K562 (cell line): ENCODE data around the gene TAS2R41. TPM values are rescaled to one million over a fixed set of nuclear protein-coding genes. Genes with fewer than 3 reads are reported as not detected.

Experiments used
- ATAC-seq: fragments of 200-7000 bp; cut with Tn5 transposase; 3 replicates; pipeline ENCODE4 v1.9.1; 2020; ENCODE audit warnings: moderate library complexity
- BruUV-seq: library from RNA; stranded (reverse); fragments of 400-500 nt; replicated peaks from 2 replicates; lab custom pipeline; 2021; lab: Mats Ljungman, UMichigan
- CTCF ChIA-PET: fragments of 300-600 bp; formaldehyde crosslinking; extraction: SDS; loops from one replicate; lab custom pipeline; 2021; ENCODE audit warnings: low intra/inter-chr PET ratio; lab: Yijun Ruan, JAX
- POLR2A ChIA-PET: fragments of 300-600, 350-650 bp; sonication (Branson Sonifier 250); formaldehyde crosslinking; extraction: SDS; loops from one replicate; lab custom pipeline; 2021; ENCODE audit warnings: antibody characterized with exemption, inconsistent platforms; lab: Yijun Ruan, JAX
- DNase-seq, 4 experiments: peaks; one replicate each; pipeline versions ENCODE4 v3.0.0 to v3.0.0-alpha.2; 2011 to 2018; ENCODE audit warnings: low spot score in 3 of 4, mixed read lengths in 3 of 4; ENCODE audit errors: extremely low read depth in 1 of 4
- FAIRE-seq: peaks from 2 replicates; lab custom pipeline; 2011; peaks lifted over from hg19 to GRCh38; lab: Jason Lieb, UNC
- H2AFZ ChIP-seq: 2 replicates; pipeline ENCODE4 v1.6.0; 2011; ENCODE audit warnings: low read depth, low read length, control low read depth, inconsistent platforms
- H3K27ac ChIP-seq: fragments of 200-600 bp; 3 replicates; pipeline ENCODE4 v1.8.0; 2011; ENCODE audit warnings: low read depth, mild to moderate bottlenecking, control low read depth, inconsistent platforms, low read length, moderate library complexity, mixed read lengths; ENCODE audit errors: extremely low read depth
- H3K27me3 ChIP-seq, 2 experiments: fragments of 300-600 bp in 1 of 2; 2 replicates in 1 of 2; 3 replicates in 1 of 2; pipeline versions ENCODE4 v1.6.0 to v1.8.0; 2011; ENCODE audit warnings: inconsistent platforms in 2 of 2, low read length in 2 of 2, mild to moderate bottlenecking in 1 of 2, mixed read lengths in 1 of 2, moderate library complexity in 1 of 2; ENCODE audit not compliant: control insufficient read depth in 2 of 2, insufficient read depth in 2 of 2
- H3K36me3 ChIP-seq: fragments of 300-600 bp; 3 replicates; pipeline ENCODE4 v1.8.0; 2011; ENCODE audit warnings: mild to moderate bottlenecking, low read length, inconsistent platforms; ENCODE audit not compliant: control insufficient read depth, insufficient read depth
- H3K4me1 ChIP-seq, 2 experiments: fragments of 200-600 bp in 1 of 2; replicated peaks in 1 of 2; 2 replicates in 1 of 2; 3 replicates in 1 of 2; pipeline versions ENCODE4 v1.5.1 to v1.8.0; 2011; ENCODE audit warnings: inconsistent platforms in 2 of 2, low read length in 2 of 2, mild to moderate bottlenecking in 1 of 2, mixed read lengths in 1 of 2, moderate library complexity in 1 of 2; ENCODE audit not compliant: control insufficient read depth in 2 of 2, insufficient read depth in 2 of 2
- H3K4me2 ChIP-seq: 2 replicates; pipeline ENCODE4 v1.6.1; 2011; ENCODE audit warnings: low read length, control low read depth, inconsistent platforms, mixed read lengths; ENCODE audit not compliant: insufficient read depth
- H3K4me3 ChIP-seq: fragments of 200-600 bp; sonication (generic), shearing (Covaris generic); 2 replicates; pipeline ENCODE4 v1.5.1; 2016; ENCODE audit warnings: control low read depth, inconsistent platforms
- H3K79me2 ChIP-seq: fragments of 200-600 bp; 3 replicates; pipeline ENCODE4 v1.8.0; 2011; ENCODE audit warnings: low read length, inconsistent platforms; ENCODE audit not compliant: control insufficient read depth, insufficient read depth
- H3K9ac ChIP-seq, 2 experiments: 2 replicates each; pipeline versions ENCODE4 v1.6.0 to v1.6.1; 2011; ENCODE audit warnings: low read depth in 2 of 2, low read length in 2 of 2, control low read depth in 1 of 2, inconsistent platforms in 1 of 2, mild to moderate bottlenecking in 1 of 2, mixed read lengths in 1 of 2; ENCODE audit not compliant: insufficient read depth in 1 of 2
- H3K9me1 ChIP-seq: one replicate; pipeline ENCODE4 v1.6.0; 2011; ENCODE audit warnings: inconsistent platforms, mild to moderate bottlenecking, low read length, moderate library complexity; ENCODE audit not compliant: control insufficient read depth, insufficient read depth
- H3K9me3 ChIP-seq: replicated peaks from 2 replicates; pipeline ENCODE4 v1.5.1; 2011; ENCODE audit warnings: low read depth, low read length, inconsistent platforms; ENCODE audit not compliant: control insufficient read depth, insufficient read depth
- H4K20me1 ChIP-seq: replicated peaks from 2 replicates; pipeline ENCODE4 v1.6.1; 2011; ENCODE audit warnings: low read length, inconsistent platforms, mixed read lengths; ENCODE audit not compliant: control insufficient read depth, insufficient read depth
- BCOR ChIP-seq: fragments of 450-650 bp; IDR thresholded peaks from 2 replicates; pipeline ENCODE4 v1.6.1; 2016
- BHLHE40 ChIP-seq: IDR thresholded peaks from 2 replicates; pipeline ENCODE4 v1.6.1; 2011; ENCODE audit warnings: low read length, improper control_type of control experiment
- CAMTA2 ChIP-seq: fragments of 250-450 bp; sonication (Bioruptor Pico); conservative IDR thresholded peaks from 2 replicates; pipeline ENCODE4 v1.5.1; 2022
- CBX1 ChIP-seq: sonication (generic); IDR thresholded peaks from 2 replicates; pipeline ENCODE4 v1.6.1; 2016; ENCODE audit warnings: antibody characterized with exemption, low read depth, mild to moderate bottlenecking
- HCFC1 ChIP-seq: IDR thresholded peaks from 2 replicates; pipeline ENCODE4 v1.6.1; 2012; ENCODE audit warnings: low read depth, low read length, improper control_type of control experiment
- KAT8 ChIP-seq: fragments of 450-650 bp; IDR thresholded peaks from 2 replicates; pipeline ENCODE4 v1.6.1; 2016; ENCODE audit warnings: low read depth, mild to moderate bottlenecking
- MAFG ChIP-seq: fragments of 450-650 bp; conservative IDR thresholded peaks from 2 replicates; pipeline ENCODE4 v1.6.1; 2016; ENCODE audit warnings: missing genetic modification characterization, missing compliant biosample characterization
- MCM2 ChIP-seq: fragments of 450-650 bp; IDR thresholded peaks from 2 replicates; pipeline ENCODE4 v1.6.1; 2017; ENCODE audit warnings: low read depth, mild to moderate bottlenecking
- PCBP1 ChIP-seq: fragments of 200-400 bp; formaldehyde crosslinking; IDR thresholded peaks from 2 replicates; pipeline ENCODE4 v1.6.1; 2018; ENCODE audit warnings: mild to moderate bottlenecking, low read depth, low read length; ENCODE audit not compliant: poor library complexity, severe bottlenecking
- PRMT5 ChIP-seq: sonication (generic); formaldehyde crosslinking; IDR thresholded peaks from 2 replicates; pipeline ENCODE4 v1.5.0; 2020; ENCODE audit warnings: missing genetic modification reagents
- RREB1 ChIP-seq: fragments of 250-450 bp; sonication (Bioruptor Pico); IDR thresholded peaks from 2 replicates; pipeline ENCODE4 v1.4.0; 2020
- SPI1 ChIP-seq: IDR thresholded peaks from 2 replicates; pipeline ENCODE4 v1.6.1; 2011; ENCODE audit warnings: low read depth, low read length, control low read depth, borderline replicate concordance
- TAL1 ChIP-seq: fragments of 450-650 bp; IDR thresholded peaks from 2 replicates; pipeline ENCODE4 v1.6.1; 2016; ENCODE audit warnings: mild to moderate bottlenecking
- ZNF165 ChIP-seq: fragments of 250-450 bp; sonication (Bioruptor Pico); IDR thresholded peaks from 2 replicates; pipeline ENCODE4 v1.4.0; 2020; ENCODE audit warnings: borderline replicate concordance
- WGBS: fragments of 100-300 bp; shearing (Covaris generic); methylation state at CpG from one replicate; pipeline ENCODE4 v1.1.6; 2016; ENCODE audit warnings: low coverage, mixed read lengths; ENCODE audit not compliant: insufficient coverage; ENCODE audit errors: missing lambda C conversion rate; 5-methylcytosine and 5-hydroxymethylcytosine counted together
- in situ Hi-C: fragments of 300-500 bp; cut with MboI; formaldehyde crosslinking; loops from 4 replicates; pipeline ENCODE4 v1.15.0; 2018; ENCODE audit warnings: inconsistent platforms, mixed read lengths
- intact Hi-C: fragments of 100-400 bp; cut with micrococcal nuclease; formaldehyde crosslinking; loops from 2 replicates; pipeline ENCODE4 v1.14.2; 2022
- polyA plus RNA-seq, 8 experiments: library from polyadenylated mRNA; depleted of rRNA in 4 of 8; stranded (reverse) in 5 of 8; unstranded in 3 of 8; fragments of >200 nt; fragmentation: Nextera tagmentation in 2 of 8; fragmentation: Illumina TruSeq in 1 of 8; extraction: Ambion mirVana in 2 of 8; extraction: Trizol in 1 of 8; gene quantifications; 2 replicates each; pipeline versions ENCODE4 v1.2.1 to v1.2.3, GENCODE V29; 2011 to 2014; ENCODE audit warnings: inconsistent platforms in 1 of 8, missing spikeins in 1 of 8
- total RNA-seq, 7 experiments: library from RNA; depleted of rRNA in 6 of 7; stranded (reverse); fragments of >200 nt in 6 of 7; fragmentation: Illumina TruSeq in 2 of 7; extraction: Trizol in 2 of 7; gene quantifications; 2 replicates each; pipeline versions ENCODE4 v1.2.1 to v1.2.3, GENCODE V29; 2011 to 2021; ENCODE audit warnings: low replicate concordance in 1 of 7
- TF ChIP-seq, protein P1 (sequence below): sonication (generic); formaldehyde crosslinking; IDR thresholded peaks from 2 replicates; pipeline ENCODE4 v1.8.0; 2022; ENCODE audit warnings: mild to moderate bottlenecking, missing genetic modification reagents
- TF ChIP-seq, protein P2 (sequence below): sonication (generic); formaldehyde crosslinking; IDR thresholded peaks from 2 replicates; pipeline ENCODE4 v1.8.1; 2022; ENCODE audit warnings: missing genetic modification reagents

TAS2R41 gene
- total and polyA plus RNA-seq, 9 of the 15 experiments (the other 6 are each of a cell fraction or from before 2014, with no cell fraction given): not detected

- TF ChIP-seq, protein P1, sequence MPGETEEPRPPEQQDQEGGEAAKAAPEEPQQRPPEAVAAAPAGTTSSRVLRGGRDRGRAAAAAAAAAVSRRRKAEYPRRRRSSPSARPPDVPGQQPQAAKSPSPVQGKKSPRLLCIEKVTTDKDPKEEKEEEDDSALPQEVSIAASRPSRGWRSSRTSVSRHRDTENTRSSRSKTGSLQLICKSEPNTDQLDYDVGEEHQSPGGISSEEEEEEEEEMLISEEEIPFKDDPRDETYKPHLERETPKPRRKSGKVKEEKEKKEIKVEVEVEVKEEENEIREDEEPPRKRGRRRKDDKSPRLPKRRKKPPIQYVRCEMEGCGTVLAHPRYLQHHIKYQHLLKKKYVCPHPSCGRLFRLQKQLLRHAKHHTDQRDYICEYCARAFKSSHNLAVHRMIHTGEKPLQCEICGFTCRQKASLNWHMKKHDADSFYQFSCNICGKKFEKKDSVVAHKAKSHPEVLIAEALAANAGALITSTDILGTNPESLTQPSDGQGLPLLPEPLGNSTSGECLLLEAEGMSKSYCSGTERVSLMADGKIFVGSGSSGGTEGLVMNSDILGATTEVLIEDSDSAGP (CRISPR knock-in tag): no peak
- TF ChIP-seq PRMT5 (no peak), HCFC1 (no peak), ZNF165 (CRISPR knock-in tag) (no peak)
- TF ChIP-seq, protein P2, sequence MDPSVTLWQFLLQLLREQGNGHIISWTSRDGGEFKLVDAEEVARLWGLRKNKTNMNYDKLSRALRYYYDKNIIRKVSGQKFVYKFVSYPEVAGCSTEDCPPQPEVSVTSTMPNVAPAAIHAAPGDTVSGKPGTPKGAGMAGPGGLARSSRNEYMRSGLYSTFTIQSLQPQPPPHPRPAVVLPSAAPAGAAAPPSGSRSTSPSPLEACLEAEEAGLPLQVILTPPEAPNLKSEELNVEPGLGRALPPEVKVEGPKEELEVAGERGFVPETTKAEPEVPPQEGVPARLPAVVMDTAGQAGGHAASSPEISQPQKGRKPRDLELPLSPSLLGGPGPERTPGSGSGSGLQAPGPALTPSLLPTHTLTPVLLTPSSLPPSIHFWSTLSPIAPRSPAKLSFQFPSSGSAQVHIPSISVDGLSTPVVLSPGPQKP (CRISPR knock-in tag): no peak
Observed at GRCh38 chr7:143463957-143464356, 13.7 kb upstream of the TAS2R41 start (continued).

DNA sequence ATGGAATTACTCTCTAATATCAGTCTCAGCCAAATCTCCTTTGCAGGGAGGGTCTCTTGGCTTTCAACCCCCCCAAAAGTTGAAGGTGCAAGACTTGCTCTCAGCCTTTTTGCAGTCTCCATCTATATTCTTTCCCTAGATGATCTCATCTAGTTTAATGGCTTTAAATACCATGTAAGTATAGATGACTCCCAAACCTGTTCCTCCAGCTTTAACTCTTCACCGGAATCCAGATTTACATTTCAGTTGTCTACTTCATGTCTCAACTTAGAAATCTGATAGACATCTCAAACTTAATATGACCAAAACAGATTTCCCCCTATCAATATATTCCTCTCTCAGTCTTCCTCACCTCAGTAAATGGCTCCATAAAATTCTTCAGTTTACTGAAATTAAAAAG, 9.9 kb upstream of the TAS2R41 start:
- Histone ChIP-seq H3K9ac (no peak overlapping the region), H3K27ac (no peak overlapping the region), H3K9me1 (no peaks in the 10 kb centered on the region), H3K79me2 (no peaks in the 10 kb centered on the region), H3K4me1 (no peaks in the 10 kb centered on the region), H3K9me3 (peaks cover 6% of the 10 kb centered on the region), H3K4me2 (no peak overlapping the region), H3K4me3 (no peak overlapping the region), H2AFZ (no peak overlapping the region), H4K20me1 (no peaks in the 10 kb centered on the region), H3K27me3 (peaks cover 4 to 6% of the 10 kb centered on the region in 2 experiments; a peak in 4 of 5 replicates), H3K36me3 (no peaks in the 10 kb centered on the region)
- in situ Hi-C loops: no loop called here
- 0% methylated on average over 1 of the region's 1 CpG for WGBS
- no peak for FAIRE-seq
- DNase-seq: no peak
- BruUV-seq: no TSS peak
- POLR2A ChIA-PET: no interaction called here
- ATAC-seq: no peak
- intact Hi-C loops: no loop called here
- CTCF ChIA-PET: no interaction called here
- TF ChIP-seq BHLHE40: no peak
- TF ChIP-seq MCM2: no peak
- no peak for TF ChIP-seq SPI1
- no peak for TF ChIP-seq PCBP1
- no peak for TF ChIP-seq RREB1
- no peak for TF ChIP-seq KAT8
- TF ChIP-seq CAMTA2: no peak
- TF ChIP-seq BCOR: no peak
- no peak for TF ChIP-seq TAL1
- no peak for TF ChIP-seq CBX1
- no peak for TF ChIP-seq MAFG (tag)
